GM12878 (cell line): ENCODE data around the gene SEPTIN1. TPM values are rescaled to one million over a fixed set of nuclear protein-coding genes. Genes with fewer than 3 reads are reported as not detected.
A peak's percentile ranks its signal among the peaks of the same experiment; 100 is the strongest.

Experiments
- ASH2L ChIP-seq: fragments of 300-600, 200-600 bp; sonication (generic); IDR thresholded peaks from 2 replicates; pipeline ENCODE4 v1.6.1; 2017; ENCODE audit warnings: low read depth, mild to moderate bottlenecking, borderline replicate concordance
- DPF2 ChIP-seq: fragments of 450-650 bp; IDR thresholded peaks from 2 replicates; pipeline ENCODE4 v1.6.1; 2017; ENCODE audit warnings: mild to moderate bottlenecking
- EED ChIP-seq: sonication (generic); IDR thresholded peaks from 2 replicates; pipeline ENCODE4 v1.6.1; 2016; ENCODE audit warnings: antibody characterized with exemption, low read depth
- EP300 ChIP-seq, 2 experiments: fragments of 150-350 bp in 1 of 2; IDR thresholded peaks; 2 replicates each; pipeline ENCODE4 v1.6.1; 2011 to 2012; ENCODE audit warnings: low read depth in 2 of 2, low read length in 2 of 2, borderline replicate concordance in 1 of 2, improper control_type of control experiment in 1 of 2, inconsistent platforms in 1 of 2; ENCODE audit not compliant: control insufficient read depth in 1 of 2
- FOXM1 ChIP-seq: IDR thresholded peaks from 2 replicates; pipeline ENCODE4 v1.6.1; 2012; ENCODE audit warnings: low read depth, mild to moderate bottlenecking, inconsistent platforms, low read length, moderate library complexity
- IRF5 ChIP-seq: fragments of 450-650 bp; IDR thresholded peaks from 2 replicates; pipeline ENCODE4 v1.6.1; 2017; ENCODE audit warnings: borderline replicate concordance
- MLLT1 ChIP-seq: fragments of 450-650 bp; IDR thresholded peaks from 2 replicates; pipeline ENCODE4 v1.6.1; 2016; ENCODE audit warnings: mild to moderate bottlenecking
- PAX8 ChIP-seq: fragments of 450-650 bp; IDR thresholded peaks from 2 replicates; pipeline ENCODE4 v1.6.1; 2017; ENCODE audit warnings: mild to moderate bottlenecking, moderate library complexity
- PKNOX1 ChIP-seq: fragments of 450-650 bp; IDR thresholded peaks from 2 replicates; pipeline ENCODE4 v1.6.1; 2016; ENCODE audit warnings: mild to moderate bottlenecking
- PRDM15 ChIP-seq: fragments of 450-650 bp; formaldehyde crosslinking; IDR thresholded peaks from 2 replicates; pipeline ENCODE4 v1.4.0; 2020; ENCODE audit warnings: mild to moderate bottlenecking, moderate library complexity
- RELB ChIP-seq: fragments of 450-650 bp; IDR thresholded peaks from 2 replicates; pipeline ENCODE4 v1.6.1; 2017; ENCODE audit warnings: low read depth, mild to moderate bottlenecking, moderate library complexity
- SMAD5 ChIP-seq: IDR thresholded peaks from 2 replicates; pipeline ENCODE4 v1.6.1; 2016; ENCODE audit warnings: antibody characterized with exemption, low read depth
- SP1 ChIP-seq: IDR thresholded peaks from one replicate; pipeline ENCODE4 v1.6.1; 2011; ENCODE audit warnings: low read depth, low read length
- SUZ12 ChIP-seq: fragments of 200-600 bp; sonication (generic); IDR thresholded peaks from one replicate; pipeline ENCODE4 v1.6.1; 2018; ENCODE audit warnings: antibody characterized with exemption, mild to moderate bottlenecking; ENCODE audit not compliant: unreplicated experiment
- TBL1XR1 ChIP-seq: IDR thresholded peaks from 2 replicates; pipeline ENCODE4 v1.6.1; 2012; ENCODE audit warnings: low read depth, low read length, improper control_type of control experiment
- YBX1 ChIP-seq: fragments of 450-650 bp; IDR thresholded peaks from 2 replicates; pipeline ENCODE4 v1.6.1; 2016; ENCODE audit warnings: antibody characterized with exemption
- ZSCAN29 ChIP-seq: fragments of 450-650 bp; IDR thresholded peaks from 2 replicates; pipeline ENCODE4 v1.6.1; 2017; ENCODE audit warnings: mild to moderate bottlenecking, moderate library complexity
- polyA plus RNA-seq, 11 experiments: library from polyadenylated mRNA; depleted of rRNA in 4 of 11; unstranded in 6 of 11; stranded (reverse) in 5 of 11; fragments of >200 nt; fragmentation: Nextera tagmentation in 4 of 11; fragmentation: Illumina TruSeq in 1 of 11; extraction: Ambion mirVana in 4 of 11; extraction: Trizol in 1 of 11; gene quantifications; 1 replicate in 1 of 11; 2 replicates in 10 of 11; pipeline versions ENCODE4 v1.2.1 to v1.2.3, GENCODE V29; 2011 to 2016; ENCODE audit warnings: inconsistent platforms in 2 of 11, missing spikeins in 2 of 11, low read depth in 1 of 11
- total RNA-seq, 4 experiments: library from RNA; depleted of rRNA in 3 of 4; stranded (reverse); fragments of >200 nt in 3 of 4; fragmentation: Illumina TruSeq in 1 of 4; extraction: Trizol in 1 of 4; gene quantifications; 2 replicates each; pipeline versions ENCODE4 v1.2.1 to v1.2.3, GENCODE V29; 2013 to 2021

The SEPTIN1 gene
- total and polyA plus RNA-seq, 10 of the 15 experiments (the other 5 are each of a cell fraction or from before 2014, with no cell fraction given) = 2.8 to 153 (median 94.1) TPM

- TF ChIP-seq PKNOX1 = peak; percentile 71
- no peak; the same call in 1 of the 2 replicates for TF ChIP-seq EED
- TF ChIP-seq PRDM15 (CRISPR knock-in tag) = no peak
- peak; percentile 71 for TF ChIP-seq DPF2
- no peak for TF ChIP-seq FOXM1
- peak; percentile 14 for TF ChIP-seq SP1
- TF ChIP-seq TBL1XR1 = peak; percentile 61; the same call in 1 of the 2 replicates
- TF ChIP-seq IRF5 = no peak
- TF ChIP-seq EP300 (IDR thresholded peaks at IDR 0.05; ENCODE audit: borderline replicate concordance in 1 of 2, control insufficient read depth in 1 of 2, low read depth in 2 of 2, low read length in 2 of 2) = peak in 1 of 2 experiments; percentile 47; a peak in 1 of 4 replicates
- no peak for TF ChIP-seq YBX1
- no peak for TF ChIP-seq MLLT1
- no peak for TF ChIP-seq PAX8
- TF ChIP-seq ZSCAN29 = no peak
- no peak for TF ChIP-seq ASH2L
- no peak; the same call in 1 of the 2 replicates for TF ChIP-seq SMAD5
- no peak for TF ChIP-seq SUZ12
- peak; percentile 93 for TF ChIP-seq RELB
Observed at GRCh38 chr16:30355144-30355953, 27.0 kb downstream of the SEPTIN1 start, which contains the start of gene CD2BP2 (continued).
